Measurements from ENCODE around the gene DDX59. TPM values are rescaled to one million over a fixed set of nuclear protein-coding genes. Genes with fewer than 3 reads are reported as not detected.

Gene DDX59
- total and polyA plus RNA-seq, 12 donors, result 8.4 to 20.5 (median 14.5) TPM

DNA sequence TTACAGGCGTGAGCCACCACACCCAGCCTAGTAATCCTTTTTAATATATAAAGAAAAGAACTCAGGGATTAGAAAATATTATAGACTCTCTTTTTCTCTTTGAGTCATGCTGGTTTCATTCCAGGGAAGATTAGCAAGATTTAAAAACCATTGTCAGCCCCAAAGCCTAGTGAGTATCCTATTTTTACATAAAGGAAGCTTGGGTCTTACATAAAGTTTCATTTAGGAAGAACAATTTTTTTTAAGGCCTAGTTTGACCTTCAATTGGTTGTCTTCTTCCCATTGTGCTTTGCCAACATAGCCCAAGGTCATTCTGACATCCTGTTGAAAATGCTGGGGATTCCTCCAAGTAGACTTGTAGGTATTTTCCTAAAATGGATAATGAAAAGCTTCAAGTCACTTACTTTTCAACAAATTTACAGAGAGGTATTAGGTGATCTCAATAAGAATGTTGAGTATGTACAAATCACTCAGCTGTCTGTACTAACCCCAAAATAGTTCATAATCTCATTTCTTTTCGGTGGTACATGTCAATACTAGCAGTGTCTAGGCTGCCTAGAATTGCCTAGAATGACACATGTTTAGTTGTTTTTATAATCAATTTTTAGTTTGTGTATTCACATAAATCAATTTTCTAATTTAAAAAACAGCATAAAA lies 44.9 kb downstream of the DDX59 start:
- 63 to 67% methylated on average over 2 of the region's 2 CpGs for WGBS, 2 donors
- no peak for ATAC-seq
- peaks cover 0 to 54% (median 10%) of the 10 kb centered on the region in 9 donors for H3K4me1 ChIP-seq
- no peaks in the 10 kb centered on the region for H3K27me3 ChIP-seq
- no peak for TF ChIP-seq CTCF (IDR thresholded peaks at IDR 0.05)
- no peak for DNase-seq
- no peak overlapping the region for H3K4me3 ChIP-seq
- H3K36me3 ChIP-seq, result no peaks in the 10 kb centered on the region
- H3K9me3 ChIP-seq, result no peaks in the 10 kb centered on the region
- intact Hi-C loops (cut with DNase I), result loop anchor here (5.0 to 10.0 kb wide), 9 partner anchors 42 to 490 kb away; partner anchors contain the start of genes CAMSAP2 (in 2 of the 10), CACNA1S (in 1 of the 10) and DDX59 (in 1 of the 10)
- peak overlapping the region in 1 of 10 donors; percentile 12 for H3K27ac ChIP-seq

- DNase-seq (peak; percentile 91), ATAC-seq (peak; percentile 98 to 100 (median 99))
- no peak for TF ChIP-seq CTCF (IDR thresholded peaks at IDR 0.05)
- Histone ChIP-seq H3K4me3 (peak within 1 kb of the TSS; percentile 50 to 79 (median 67)), H3K4me1 (peaks cover 0 to 37% (median 11%) of the 10 kb centered on the region in 9 donors), H3K9me3 (no peaks in the 10 kb centered on the region), H3K27ac (peak within 1 kb of the TSS in 6 of 10 donors; percentile 5 to 82 (median 35)), H3K27me3 (no peaks in the 10 kb centered on the region), H3K36me3 (no peaks in the 10 kb centered on the region)
- 1% methylated on average over 58 to 59 of the region's 59 CpGs for WGBS, 2 donors
- intact Hi-C loops (cut with DNase I), result loop anchor here (1.0 to 10.0 kb wide), 15 partner anchors 47 to 494 kb away; partner anchors contain the start of genes CAMSAP2 (in 3 of the 10), DDX59 (in 2 of the 10) and CACNA1S (in 1 of the 10)
Measured at GRCh38 chr1:200620273-200621131, 49.2 kb downstream of the DDX59 start, which contains the start of gene KIF14. TSS of gene KIF14 (minus strand) at chr1:200620751. CDS start at chr1:200618723, 2,028 bp downstream.

DNA sequence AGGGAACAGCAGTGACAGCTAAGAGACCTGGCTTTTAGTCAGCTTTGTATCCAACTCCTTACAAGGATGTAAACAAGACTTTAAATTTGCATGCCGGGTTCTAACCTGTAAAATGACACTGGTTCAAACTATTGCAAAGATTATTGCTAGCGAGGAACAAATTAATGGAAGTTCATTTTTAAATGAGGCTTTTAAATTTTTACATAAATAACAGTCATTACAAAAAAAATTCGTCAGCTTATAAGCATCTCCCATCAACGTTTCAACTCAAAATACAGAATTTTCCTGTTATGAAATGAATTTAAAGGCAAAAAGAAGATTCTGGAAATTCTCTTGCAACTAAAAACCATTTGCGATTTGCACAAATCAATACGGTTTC lies 49.8 kb downstream of the DDX59 start:
- ATAC-seq (no peak), DNase-seq (no peak)
- Histone ChIP-seq H3K4me1 (peaks cover 0 to 32% (median 11%) of the 10 kb centered on the region in 9 donors), H3K27me3 (no peaks in the 10 kb centered on the region), H3K27ac (peak overlapping the region in 1 of 10 donors; percentile 82), H3K9me3 (no peaks in the 10 kb centered on the region), H3K4me3 (peak overlapping the region in 9 of 10 donors; percentile 50 to 79 (median 66)), H3K36me3 (no peaks in the 10 kb centered on the region)
- 8 to 14% methylated on average over 6 of the region's 6 CpGs for WGBS, 2 donors
- no peak for TF ChIP-seq CTCF (IDR thresholded peaks at IDR 0.05)
- intact Hi-C loops (cut with DNase I), result loop anchor here (1.0 to 10.0 kb wide), 15 partner anchors 47 to 495 kb away; partner anchors contain the start of genes CAMSAP2 (in 3 of the 10), DDX59 (in 2 of the 10) and CACNA1S (in 1 of the 10)

- TF ChIP-seq CTCF (IDR thresholded peaks at IDR 0.05), result no peak
- ATAC-seq, result no peak
- no peaks in the 10 kb centered on the region for H3K27me3 ChIP-seq
- no peaks in the 10 kb centered on the region for H3K9me3 ChIP-seq
- intact Hi-C loops (cut with DNase I), result no loop called here
- H3K4me1 ChIP-seq, result peaks cover 0 to 3% (median 0%) of the 10 kb centered on the region in 9 donors
- 71 to 80% methylated on average over 2 of the region's 2 CpGs for WGBS, 2 donors
- no peak overlapping the region for H3K27ac ChIP-seq
- DNase-seq, result no peak
- H3K36me3 ChIP-seq, result peaks cover 0 to 15% (median 0%) of the 10 kb centered on the region in 9 donors
- no peak overlapping the region for H3K4me3 ChIP-seq
Measured at GRCh38 chr1:200610846-200611245, 58.9 kb downstream of the DDX59 start.
